Left renal cortex interstitium (tissue), 4 donors: Measurements from ENCODE around the gene BCL7A. TPM values are rescaled to one million over a fixed set of nuclear protein-coding genes. Genes with fewer than 3 reads are reported as not detected.
"Not testable (repeated sequence)": the region's sequence is repeated elsewhere in the genome, so short reads cannot be mapped to it uniquely, and the experiment has no call there.

Source experiments
- DNase-seq, 4 donors: peaks; one replicate each; pipeline ENCODE4 v3.0.0-alpha.2; 2013; ENCODE audit warnings: low read depth in 4 of 4, low spot score in 2 of 4, missing footprints in 1 of 4
- polyA plus RNA-seq, 4 donors: library from polyadenylated mRNA; unstranded; fragments of 120-200 nt; gene quantifications; one replicate each; pipeline ENCODE4 v1.2.1, GENCODE V29; 2013; ENCODE audit not compliant: insufficient read length in 4 of 4

The BCL7A gene
- polyA plus RNA-seq, 4 donors, result 35.0 to 42.9 (median 38.4) TPM

DNA sequence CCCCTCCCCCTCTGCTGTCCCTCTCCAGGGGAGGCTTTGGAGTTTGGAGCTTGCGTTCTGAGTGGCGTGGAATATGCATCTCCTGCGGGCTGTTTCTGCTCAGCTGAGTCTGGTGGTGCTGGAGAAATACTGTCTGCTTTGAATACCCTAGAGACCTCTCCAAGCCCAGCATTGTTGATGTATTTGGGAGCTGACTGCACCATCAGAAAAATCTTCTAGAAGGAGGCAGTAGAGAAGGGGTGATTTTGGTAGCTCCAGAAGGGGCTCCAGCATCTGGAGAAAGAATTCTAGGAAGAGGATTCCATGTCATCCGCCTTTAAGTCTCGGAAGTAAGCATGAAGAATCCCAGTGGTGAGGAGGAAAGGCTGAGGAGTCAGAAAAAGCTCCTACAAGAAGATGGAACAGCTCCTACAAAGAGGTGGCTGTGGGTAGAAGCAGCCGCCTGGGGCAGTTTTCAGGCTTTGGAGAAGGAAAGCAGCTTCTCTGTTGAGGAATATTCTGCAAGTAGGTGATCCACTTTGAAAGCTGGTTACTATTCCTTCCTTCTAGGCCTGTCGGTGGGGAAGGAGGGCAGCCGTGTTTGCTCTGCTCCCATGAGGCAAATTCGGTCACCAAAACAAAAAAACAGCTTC is 66.6 kb downstream of the BCL7A start:
- DNase-seq, result no peak

DNA sequence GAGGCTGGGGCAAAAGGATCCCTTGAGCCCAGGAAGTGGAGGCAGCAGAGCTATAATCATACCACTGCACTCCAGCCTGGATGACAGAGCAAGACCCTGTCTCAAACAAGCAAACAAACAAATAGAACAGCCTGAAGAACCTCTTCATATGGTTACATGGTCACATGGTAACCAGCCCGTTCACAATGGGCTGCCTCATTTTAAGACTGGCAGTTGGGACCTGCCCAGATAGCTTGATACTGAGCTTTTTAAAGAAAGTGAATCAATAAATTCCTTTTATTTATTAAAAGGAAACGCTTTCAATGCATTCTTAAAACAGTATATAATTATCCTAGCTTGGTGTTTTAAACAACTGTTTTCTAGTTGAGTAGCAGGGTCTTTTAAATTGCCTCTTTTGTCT is 67.4 kb downstream of the BCL7A start:
- DNase-seq, result no peak

- DNase-seq, result no peak
Measured at GRCh38 chr12:122090759-122091515, 69.3 kb downstream of the BCL7A start.

DNA sequence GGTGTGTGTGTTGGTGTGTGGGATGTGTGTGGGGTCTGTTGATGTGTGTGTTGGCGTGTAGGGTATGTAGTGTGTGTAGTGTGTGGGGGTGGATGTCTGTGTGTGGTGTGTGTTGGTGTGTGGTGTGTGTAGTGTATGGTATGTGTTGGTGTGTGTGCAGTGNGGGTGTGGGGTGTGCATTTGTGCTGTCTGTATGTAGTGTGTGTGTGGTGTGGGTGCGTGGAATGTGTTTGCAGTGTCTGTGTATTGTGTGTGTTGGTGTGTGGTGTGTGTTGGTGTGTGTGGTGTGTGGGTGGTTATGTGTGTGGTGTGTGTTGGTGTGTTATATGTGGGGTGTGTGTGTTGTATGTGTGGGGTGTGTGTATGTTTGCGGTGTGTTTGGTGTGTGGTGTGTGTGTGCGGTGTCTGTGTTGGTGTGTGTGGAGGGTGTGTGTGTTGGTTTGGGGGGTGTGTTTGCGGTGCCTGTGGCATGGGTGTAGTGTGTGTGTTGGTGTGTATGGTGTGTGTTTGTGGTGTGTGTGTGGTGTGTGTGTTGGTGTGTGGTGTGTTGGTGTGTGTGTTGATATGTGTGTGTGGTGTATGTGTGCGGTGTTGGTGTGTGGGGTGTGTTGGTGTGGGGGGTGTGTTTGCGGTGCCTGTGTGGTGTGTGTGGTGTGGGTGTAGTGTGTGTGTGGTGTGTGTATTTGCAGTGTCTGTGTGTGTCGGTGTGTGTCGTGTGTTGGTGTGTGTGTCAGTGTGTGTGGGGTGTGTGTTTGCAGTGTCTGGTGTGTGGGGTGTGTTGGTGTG is 71.6 kb downstream of the BCL7A start:
- DNase-seq, result no peak

DNA sequence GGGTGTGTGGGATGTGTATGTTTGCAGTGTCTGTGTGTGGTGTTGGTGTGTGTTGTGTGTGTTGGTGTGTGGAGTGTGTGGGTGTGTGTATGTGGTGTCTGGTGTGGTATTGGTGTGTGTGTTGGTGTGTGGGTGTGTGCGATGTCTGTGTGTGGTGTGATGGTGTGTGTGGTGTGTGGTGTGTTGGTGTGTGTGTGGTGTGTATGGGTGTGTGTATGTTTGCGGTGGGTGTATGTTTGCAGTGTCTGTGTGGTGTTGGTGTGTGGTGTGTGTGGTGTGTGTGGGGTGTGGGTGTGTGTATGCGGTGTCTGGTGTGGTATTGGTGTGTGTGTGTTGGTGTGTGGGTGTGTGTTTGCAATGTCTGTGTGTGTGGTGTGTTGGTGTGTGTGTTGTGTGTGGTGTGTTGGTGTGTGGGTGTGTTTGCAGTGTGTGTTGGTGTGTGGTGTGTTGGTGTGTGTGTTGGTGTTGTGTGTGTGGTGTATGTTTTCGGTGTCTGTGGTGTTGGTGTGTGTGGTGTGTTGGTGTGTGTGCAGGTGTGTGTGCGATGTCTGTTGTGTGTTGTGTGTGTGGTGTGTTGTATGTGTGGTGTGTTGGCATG is 72.6 kb downstream of the BCL7A start:
- no peak for DNase-seq

DNA sequence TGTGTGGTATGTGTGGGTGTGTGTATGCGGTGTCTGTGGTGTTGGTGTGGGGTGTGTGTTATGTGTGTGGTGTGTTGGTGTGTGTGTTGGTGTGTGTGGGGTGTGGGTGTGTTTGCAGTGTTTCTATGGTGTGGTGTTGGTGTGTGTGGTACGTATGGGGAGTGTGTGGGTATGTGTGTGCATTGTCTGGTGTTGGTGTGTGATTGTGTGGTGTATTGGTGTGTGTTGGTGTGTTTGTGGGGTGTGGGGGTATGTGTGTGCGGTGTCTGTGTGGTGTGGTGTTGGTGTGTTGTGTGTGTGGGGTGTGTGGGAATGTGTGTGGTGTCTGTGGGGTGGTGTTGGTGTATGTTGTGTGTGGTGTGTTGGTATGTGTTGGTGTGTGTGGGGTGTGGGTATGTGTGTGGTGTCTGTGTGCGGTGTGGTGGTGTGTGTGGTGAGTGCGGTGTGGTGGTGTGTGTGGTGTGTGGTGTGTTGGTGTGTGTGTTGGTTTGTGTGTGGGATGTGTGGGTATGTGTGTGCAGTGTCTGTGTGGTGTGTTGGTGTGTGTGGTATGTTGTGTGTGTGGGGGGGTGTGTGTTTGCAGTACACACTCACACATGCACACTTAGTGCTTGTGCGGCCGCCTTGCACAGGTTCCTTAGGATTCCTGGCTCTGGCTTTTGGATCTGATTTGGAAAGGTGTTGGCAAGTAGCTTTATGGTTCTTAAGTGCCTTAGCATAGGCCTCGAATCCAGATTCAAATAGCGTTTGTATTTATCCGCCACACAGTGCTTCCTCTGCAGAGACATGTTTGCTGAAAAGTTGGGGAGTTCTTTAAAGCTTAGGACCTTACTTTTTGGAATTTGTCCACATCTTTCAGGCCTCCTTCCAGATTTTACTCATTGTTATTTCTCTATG is 73.3 kb downstream of the BCL7A start:
- DNase-seq, result no peak

DNA sequence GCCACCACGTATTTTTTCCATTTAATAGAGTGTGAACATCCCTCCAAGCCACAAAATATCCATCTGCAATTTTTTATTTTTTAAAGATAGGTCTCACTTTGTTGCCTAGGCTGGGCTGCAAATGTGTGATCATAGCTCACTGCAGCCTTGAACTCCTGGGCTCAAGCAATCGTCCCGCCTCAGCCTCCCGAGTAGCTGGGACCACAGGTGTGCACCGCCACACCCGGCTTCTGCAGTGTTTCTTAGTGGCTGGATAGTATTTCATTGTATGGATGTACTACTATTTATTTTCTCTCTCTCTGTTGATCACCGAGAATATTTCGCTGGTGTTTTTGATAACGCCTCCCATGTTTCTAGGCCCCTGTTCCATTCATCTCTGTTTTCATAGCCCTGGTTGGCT is 74.3 kb downstream of the BCL7A start:
- DNase-seq, result no peak

DNA sequence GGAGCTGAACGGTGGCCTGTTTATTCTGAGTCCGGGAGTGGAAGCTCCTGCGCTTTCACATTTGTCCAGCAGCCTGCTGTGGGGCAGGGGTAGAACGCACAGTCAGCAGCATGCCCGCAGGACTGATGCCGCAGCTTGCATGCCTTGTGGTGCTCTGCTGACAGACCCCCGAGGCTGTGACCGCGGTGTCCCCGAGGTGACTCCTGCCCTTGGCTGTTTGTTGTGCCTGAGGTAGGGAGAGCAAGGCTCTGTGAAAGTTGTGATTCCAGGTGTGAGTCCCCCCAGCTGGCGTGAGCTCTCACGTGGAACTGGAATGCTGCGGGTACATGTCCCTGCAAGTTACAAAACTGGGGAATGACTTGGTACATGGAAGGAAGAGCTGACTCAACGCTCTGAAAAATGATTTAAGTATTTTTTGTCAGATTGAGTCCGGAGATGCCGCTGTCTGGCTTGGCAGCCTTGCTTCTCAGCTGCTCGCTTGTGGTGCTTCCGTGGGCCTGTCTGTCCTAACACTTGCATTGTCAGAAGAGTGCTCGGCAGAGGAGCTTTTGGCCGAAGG is 75.0 kb downstream of the BCL7A start:
- DNase-seq, result no peak

GRCh38 chr12:122097584-122097926 is 75.9 kb downstream of the BCL7A start:
- DNase-seq, result no peak

- DNase-seq, result no peak
Measured at GRCh38 chr12:122097927-122098756, 76.5 kb downstream of the BCL7A start.

DNA sequence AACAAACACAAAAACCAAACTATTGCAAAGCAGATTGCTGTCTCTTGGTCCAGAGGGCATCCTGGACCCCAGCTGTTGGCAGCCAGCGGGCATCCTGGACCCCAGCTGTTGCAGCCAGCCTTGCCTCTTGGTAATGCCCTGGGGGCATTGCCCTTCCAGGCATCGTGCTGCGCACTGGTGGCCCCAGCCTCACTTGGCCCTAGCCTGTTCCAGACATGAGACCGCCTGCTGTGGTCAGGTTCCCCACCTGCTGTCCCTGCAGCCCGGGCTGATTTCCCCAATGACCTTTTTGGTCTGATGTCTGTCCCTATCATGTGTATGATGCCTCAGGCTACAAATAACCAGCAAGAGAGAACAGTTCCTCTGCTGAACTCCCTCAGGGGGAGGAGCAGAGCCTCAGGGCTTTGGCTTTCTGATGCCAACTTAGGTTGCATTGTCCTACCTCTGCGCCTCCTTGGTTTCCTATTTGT is 77.6 kb downstream of the BCL7A start:
- DNase-seq, result no peak

DNA sequence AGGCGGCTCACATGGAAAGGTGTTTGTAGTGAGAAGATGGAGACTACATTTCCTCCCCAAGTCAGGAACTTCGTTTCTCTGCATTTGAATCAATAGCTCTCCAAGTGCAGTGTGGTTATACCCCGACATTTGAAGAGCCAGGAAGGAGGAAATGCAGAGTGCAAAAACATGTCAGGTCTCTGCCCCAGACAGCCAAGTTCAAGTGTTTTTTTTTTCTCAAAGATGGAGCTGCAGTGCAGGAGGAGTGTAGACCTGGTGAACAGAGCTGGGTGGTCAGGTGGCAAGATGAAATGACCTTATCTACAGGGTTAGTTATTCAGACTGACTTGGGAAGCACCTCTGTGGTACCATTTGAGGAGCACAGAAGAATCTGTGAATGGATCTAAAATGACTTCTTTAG is 78.2 kb downstream of the BCL7A start:
- DNase-seq, result no peak

GRCh38 chr12:122100568-122100967 is 78.9 kb downstream of the BCL7A start:
- DNase-seq, result no peak

DNA sequence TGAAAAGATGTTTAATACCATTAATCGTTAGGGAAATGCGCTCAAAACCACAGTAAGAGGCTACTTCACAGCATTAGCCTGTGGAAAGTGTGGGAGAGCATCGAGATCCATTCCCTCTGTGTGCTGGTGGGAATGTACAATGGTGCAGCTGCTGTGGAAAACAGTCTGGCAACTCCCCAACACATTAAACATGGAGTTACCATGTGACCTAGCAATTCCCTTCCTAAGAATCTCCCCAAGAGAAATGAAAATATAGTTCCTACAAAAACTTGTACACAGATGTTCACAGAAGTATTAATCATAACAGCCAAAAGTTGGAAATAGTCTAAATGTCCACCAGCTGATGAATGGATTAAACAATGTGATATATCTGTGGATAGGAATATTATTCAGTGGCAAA is 80.6 kb downstream of the BCL7A start:
- no peak for DNase-seq

DNA sequence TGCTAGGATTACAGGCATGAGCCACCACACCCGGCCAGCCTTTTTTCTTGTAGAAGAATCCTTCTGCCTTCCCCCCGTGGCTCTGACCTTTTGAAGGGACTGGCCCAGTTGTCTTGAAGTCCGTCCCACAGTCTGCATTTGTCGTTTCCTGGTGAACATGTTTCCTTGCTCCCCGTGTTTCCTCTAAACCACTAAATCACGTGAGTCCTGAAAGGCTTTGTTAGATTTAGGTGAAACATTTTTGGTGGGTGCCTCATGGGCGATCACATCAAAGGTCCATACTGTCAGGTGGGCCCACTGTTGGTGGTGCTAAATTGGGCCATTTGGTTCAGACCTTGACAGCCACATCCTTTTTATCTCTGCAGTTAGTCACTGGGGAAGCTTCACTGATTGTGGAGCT is 83.2 kb downstream of the BCL7A start:
- DNase-seq, result no peak

- DNase-seq, result not testable (repeated sequence)
Measured at GRCh38 chr12:122105496-122105895, 83.8 kb downstream of the BCL7A start.

DNA sequence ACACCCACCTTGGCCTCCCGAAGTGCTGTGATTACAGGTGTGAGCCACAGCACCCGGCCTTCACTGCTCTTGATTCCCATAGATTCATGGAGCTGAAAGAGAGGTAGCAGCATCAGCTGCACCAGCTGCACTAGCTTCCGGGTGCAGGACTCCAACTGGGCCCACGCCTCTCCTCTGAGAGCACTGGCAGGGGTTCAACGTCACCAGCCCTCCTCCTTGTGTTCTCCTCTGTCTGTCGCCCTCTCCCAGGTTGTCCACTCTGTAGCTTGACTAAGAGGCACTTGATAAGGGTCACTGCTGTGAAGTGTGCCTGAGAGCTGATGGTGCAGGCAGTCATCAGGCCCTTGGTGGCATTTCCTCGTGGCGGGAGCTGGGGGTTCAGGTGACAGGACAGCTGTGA is 85.2 kb downstream of the BCL7A start:
- DNase-seq, result no peak

DNA sequence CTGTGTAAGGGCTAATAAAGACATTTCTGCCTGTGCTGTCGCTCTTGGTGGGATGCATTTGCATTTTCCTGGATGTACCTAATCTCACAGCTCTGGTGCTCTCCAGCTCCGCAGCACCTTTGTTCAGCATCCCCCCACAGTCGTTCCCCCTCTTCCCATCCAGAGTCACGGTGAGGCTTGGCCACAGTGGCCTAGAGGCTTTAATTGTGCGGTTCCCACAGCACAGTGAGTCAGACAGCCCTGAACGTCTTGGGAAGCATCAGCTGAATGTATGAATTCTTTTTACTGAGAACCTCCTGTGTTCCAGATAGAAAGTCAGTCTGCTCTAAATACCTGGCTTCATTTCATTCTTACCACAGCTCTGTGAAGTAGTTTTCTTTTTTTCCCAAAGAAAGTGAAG is 85.6 kb downstream of the BCL7A start:
- no peak for DNase-seq

GRCh38 chr12:122111089-122111641 is 89.5 kb downstream of the BCL7A start:
- no peak for DNase-seq
